ENCODE measurements around the gene TRAF3IP1.
A peak's percentile ranks its signal among the peaks of the same experiment; 100 is the strongest.
"Not testable (repeated sequence)": the region's sequence is repeated elsewhere in the genome, so short reads cannot be mapped to it uniquely, and the experiment has no call there.

The TRAF3IP1 gene

GRCh38 chr2:238370094-238370822 lies 49.9 kb downstream of the TRAF3IP1 start:
- H3K4me3 ChIP-seq (ENCODE audit: low read depth, low read length), result no peak overlapping the region

GRCh38 chr2:238370823-238371372 lies 50.6 kb downstream of the TRAF3IP1 start:
- no peak overlapping the region for H3K4me3 ChIP-seq (ENCODE audit: low read depth, low read length)
- DNase-seq (ENCODE audit: low read depth, low spot score), result peak; percentile 71
- TF ChIP-seq, protein P1, sequence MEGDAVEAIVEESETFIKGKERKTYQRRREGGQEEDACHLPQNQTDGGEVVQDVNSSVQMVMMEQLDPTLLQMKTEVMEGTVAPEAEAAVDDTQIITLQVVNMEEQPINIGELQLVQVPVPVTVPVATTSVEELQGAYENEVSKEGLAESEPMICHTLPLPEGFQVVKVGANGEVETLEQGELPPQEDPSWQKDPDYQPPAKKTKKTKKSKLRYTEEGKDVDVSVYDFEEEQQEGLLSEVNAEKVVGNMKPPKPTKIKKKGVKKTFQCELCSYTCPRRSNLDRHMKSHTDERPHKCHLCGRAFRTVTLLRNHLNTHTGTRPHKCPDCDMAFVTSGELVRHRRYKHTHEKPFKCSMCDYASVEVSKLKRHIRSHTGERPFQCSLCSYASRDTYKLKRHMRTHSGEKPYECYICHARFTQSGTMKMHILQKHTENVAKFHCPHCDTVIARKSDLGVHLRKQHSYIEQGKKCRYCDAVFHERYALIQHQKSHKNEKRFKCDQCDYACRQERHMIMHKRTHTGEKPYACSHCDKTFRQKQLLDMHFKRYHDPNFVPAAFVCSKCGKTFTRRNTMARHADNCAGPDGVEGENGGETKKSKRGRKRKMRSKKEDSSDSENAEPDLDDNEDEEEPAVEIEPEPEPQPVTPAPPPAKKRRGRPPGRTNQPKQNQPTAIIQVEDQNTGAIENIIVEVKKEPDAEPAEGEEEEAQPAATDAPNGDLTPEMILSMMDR (IDR thresholded peaks at IDR 0.05; ENCODE audit: low read depth, low read length), result peak; percentile 85
- in situ Hi-C loops (cut with HindIII; ENCODE audit: low sequenced_read_pairs), result no loop called here

More at GRCh38 chr2:238370094-238370822, 49.9 kb downstream of the TRAF3IP1 start:
- in situ Hi-C loops (cut with HindIII; ENCODE audit: low sequenced_read_pairs), result no loop called here
- DNase-seq (ENCODE audit: low read depth, low spot score), result no peak
- TF ChIP-seq, protein P1 (IDR thresholded peaks at IDR 0.05; ENCODE audit: low read depth, low read length), result no peak

- H3K4me3 ChIP-seq (ENCODE audit: low read depth, low read length); DNase-seq (ENCODE audit: low read depth, low spot score); in situ Hi-C loops (cut with HindIII; ENCODE audit: low sequenced_read_pairs): not testable (repeated sequence)
Measured at GRCh38 chr2:238372277-238372676, 52.0 kb downstream of the TRAF3IP1 start.

GRCh38 chr2:238376884-238377391 lies 56.6 kb downstream of the TRAF3IP1 start:
- no peak overlapping the region for H3K4me3 ChIP-seq (ENCODE audit: low read depth, low read length)
- in situ Hi-C loops (cut with HindIII; ENCODE audit: low sequenced_read_pairs), result no loop called here
- peak; percentile 58 for DNase-seq (ENCODE audit: low read depth, low spot score)
- TF ChIP-seq, protein P1 (IDR thresholded peaks at IDR 0.05; ENCODE audit: low read depth, low read length), result no peak

- TF ChIP-seq, protein P1 (IDR thresholded peaks at IDR 0.05; ENCODE audit: low read depth, low read length), result no peak
Measured at GRCh38 chr2:238378230-238379095, 58.1 kb downstream of the TRAF3IP1 start.

GRCh38 chr2:238379096-238379810 lies 58.9 kb downstream of the TRAF3IP1 start:
- in situ Hi-C loops (cut with HindIII; ENCODE audit: low sequenced_read_pairs), result no loop called here
- TF ChIP-seq, protein P1 (IDR thresholded peaks at IDR 0.05; ENCODE audit: low read depth, low read length), result no peak
- peak; percentile 44 for DNase-seq (ENCODE audit: low read depth, low spot score)
- H3K4me3 ChIP-seq (ENCODE audit: low read depth, low read length), result no peak overlapping the region

More at GRCh38 chr2:238378230-238379095, 58.1 kb downstream of the TRAF3IP1 start:
- in situ Hi-C loops (cut with HindIII; ENCODE audit: low sequenced_read_pairs), result no loop called here
- no peak for DNase-seq (ENCODE audit: low read depth, low spot score)
- H3K4me3 ChIP-seq (ENCODE audit: low read depth, low read length), result no peak overlapping the region
